ENCODE data around the gene ATP6V1B1.
A peak's percentile ranks its signal among the peaks of the same experiment; 100 is the strongest.
"Not testable (repeated sequence)": the region's sequence is repeated elsewhere in the genome, so short reads cannot be mapped to it uniquely, and the experiment has no call there.

ATP6V1B1 gene

DNA sequence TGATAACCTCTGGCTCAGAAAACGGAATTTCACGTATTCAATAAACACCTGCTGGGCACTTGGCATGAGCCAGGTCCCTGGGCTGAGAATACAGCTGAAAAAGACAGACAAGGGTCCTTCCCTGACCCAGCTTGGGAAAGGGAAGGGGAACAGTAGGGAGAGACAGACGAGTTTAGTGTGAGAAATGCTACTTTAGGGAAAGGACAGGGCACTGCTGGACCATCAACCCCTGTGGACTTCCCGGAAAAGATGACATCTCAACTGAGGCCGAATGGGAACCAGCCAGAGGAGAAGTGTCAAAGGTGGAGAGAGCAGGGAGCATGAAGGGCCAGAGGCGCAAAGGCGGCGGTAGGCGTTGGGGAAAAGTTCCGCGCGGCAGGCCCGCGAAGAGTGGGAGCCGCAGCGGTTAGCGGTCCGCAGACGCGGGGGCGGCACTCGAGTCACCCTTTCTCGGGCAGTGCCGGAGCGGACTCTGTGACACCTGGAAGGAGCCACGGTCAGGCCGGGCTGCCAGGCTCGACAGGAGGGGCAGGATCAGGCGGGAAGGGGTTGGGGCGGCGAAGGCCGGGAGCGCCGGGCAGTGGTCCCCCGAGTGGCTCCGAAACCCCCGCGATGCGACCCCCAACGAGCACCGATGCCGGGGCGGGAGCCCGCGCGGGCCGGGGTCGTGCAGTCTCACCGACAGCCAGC is 58.5 kb downstream of the ATP6V1B1 start:
- TF ChIP-seq, protein P1, sequence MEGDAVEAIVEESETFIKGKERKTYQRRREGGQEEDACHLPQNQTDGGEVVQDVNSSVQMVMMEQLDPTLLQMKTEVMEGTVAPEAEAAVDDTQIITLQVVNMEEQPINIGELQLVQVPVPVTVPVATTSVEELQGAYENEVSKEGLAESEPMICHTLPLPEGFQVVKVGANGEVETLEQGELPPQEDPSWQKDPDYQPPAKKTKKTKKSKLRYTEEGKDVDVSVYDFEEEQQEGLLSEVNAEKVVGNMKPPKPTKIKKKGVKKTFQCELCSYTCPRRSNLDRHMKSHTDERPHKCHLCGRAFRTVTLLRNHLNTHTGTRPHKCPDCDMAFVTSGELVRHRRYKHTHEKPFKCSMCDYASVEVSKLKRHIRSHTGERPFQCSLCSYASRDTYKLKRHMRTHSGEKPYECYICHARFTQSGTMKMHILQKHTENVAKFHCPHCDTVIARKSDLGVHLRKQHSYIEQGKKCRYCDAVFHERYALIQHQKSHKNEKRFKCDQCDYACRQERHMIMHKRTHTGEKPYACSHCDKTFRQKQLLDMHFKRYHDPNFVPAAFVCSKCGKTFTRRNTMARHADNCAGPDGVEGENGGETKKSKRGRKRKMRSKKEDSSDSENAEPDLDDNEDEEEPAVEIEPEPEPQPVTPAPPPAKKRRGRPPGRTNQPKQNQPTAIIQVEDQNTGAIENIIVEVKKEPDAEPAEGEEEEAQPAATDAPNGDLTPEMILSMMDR (IDR thresholded peaks at IDR 0.05; ENCODE audit: control insufficient read depth, insufficient read depth, low read depth, low read length, missing control alignments) = no peak
- no peak for DNase-seq (ENCODE audit: low read depth)
- peak overlapping the region; percentile 78 for H3K4me3 ChIP-seq (ENCODE audit: control insufficient read depth, low read depth, low read length)

DNA sequence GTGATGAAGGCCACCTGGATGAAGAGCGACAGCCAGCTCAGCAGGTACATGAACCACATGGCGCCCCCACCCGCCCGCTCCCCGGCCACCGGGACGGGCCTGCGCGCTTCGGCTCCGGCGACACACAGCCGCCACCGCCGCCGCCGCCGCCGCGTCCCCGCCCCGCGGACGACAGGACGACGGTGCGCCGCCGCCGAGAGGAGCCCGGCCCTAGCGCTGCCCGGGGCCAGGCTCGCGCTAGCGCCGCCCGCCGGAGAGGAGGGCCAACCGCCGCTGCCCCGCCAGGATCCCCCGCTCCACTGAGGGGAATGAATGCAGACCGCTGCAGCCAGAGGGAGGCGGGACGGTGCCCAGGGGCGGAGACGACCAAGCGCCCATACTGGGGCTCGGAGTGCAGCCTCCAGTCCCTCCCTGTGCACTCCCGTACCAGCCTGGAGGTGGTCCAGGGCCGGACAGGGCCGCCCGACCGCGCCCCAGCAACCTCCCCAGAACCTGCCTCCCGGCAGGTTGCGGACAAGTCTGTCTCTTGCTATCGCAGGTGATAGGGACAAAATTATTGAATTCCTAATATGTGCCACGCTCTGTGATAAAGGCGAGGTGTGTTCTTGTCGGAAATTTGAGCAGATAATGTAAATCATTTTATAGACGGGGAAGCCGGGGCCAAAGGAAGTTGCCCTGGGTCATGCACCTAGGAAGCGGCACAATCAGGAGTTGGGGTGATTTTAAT is 59.2 kb downstream of the ATP6V1B1 start, which contains the start of gene TEX261:
TSS of gene TEX261 (minus strand) at position 175 of the 727 bp plus-strand sequence. CDS start at position 59, 116 bp downstream.
- H3K4me3 ChIP-seq (ENCODE audit: control insufficient read depth, low read depth, low read length) = peak within 1 kb of the TSS; percentile 78
- peak; percentile 16 for DNase-seq (ENCODE audit: low read depth)
- TF ChIP-seq, protein P1 (IDR thresholded peaks at IDR 0.05; ENCODE audit: control insufficient read depth, insufficient read depth, low read depth, low read length, missing control alignments) = peak; percentile 62

DNA sequence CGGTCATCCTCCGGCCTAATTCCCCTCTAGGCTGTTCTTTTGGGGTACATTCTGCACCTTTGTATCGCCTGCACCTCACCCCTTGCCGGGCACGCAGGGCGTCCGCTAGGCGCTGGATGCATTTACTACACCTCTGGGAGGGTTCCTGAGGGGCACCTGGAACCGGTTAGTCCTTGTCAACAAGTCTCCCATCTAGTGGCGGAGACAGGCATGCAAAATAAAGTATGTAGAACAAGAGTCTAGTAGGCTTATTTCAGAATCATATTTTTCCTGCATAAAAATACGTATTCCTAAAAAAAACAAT is 59.7 kb downstream of the ATP6V1B1 start:
- TF ChIP-seq, protein P1 (IDR thresholded peaks at IDR 0.05; ENCODE audit: control insufficient read depth, insufficient read depth, low read depth, low read length, missing control alignments) = no peak
- no peak for DNase-seq (ENCODE audit: low read depth)
- peak overlapping the region; percentile 78 for H3K4me3 ChIP-seq (ENCODE audit: control insufficient read depth, low read depth, low read length)

DNA sequence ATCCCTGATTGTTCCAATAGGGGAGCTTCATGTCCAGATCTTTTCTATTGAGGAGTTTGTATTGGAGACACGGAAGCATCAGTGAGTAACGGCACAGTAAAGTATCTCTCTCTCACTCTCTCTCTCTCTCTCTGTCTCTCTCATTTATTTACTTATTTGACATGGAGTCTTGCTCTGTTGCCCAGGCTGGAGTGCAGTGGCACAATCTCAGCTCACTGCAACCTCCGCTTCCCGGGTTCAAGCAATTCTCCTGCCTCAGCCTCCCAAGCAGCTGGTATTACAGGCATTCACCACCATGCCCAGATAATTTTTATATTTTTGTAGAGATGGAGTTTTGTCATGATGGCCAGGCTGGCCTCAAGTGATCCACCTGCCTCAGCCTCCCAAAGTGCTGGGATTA is 63.2 kb downstream of the ATP6V1B1 start:
- DNase-seq (ENCODE audit: low read depth); H3K4me3 ChIP-seq (ENCODE audit: control insufficient read depth, low read depth, low read length): not testable (repeated sequence)

DNA sequence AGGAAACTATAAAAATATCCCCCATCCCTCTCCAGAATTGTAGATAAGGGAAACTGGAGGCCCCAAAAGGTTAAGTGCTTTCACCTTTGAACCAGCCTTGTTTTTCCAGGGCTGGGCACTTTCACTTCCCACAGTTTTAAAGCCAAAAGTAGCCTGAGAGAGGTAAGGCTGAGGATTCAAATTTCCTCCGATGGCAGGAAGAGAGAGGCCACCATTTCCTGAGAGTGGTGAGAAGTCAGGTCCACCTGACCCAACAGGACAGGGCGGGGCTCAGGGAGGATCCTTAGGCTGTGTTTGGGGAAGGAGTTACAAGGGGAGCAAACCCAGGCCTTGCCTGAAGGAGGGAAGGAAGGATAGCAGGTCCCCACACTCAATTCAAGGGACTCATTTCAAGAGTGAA is 63.7 kb downstream of the ATP6V1B1 start:
- no peak for DNase-seq (ENCODE audit: low read depth)
- TF ChIP-seq, protein P1 (IDR thresholded peaks at IDR 0.05; ENCODE audit: control insufficient read depth, insufficient read depth, low read depth, low read length, missing control alignments) = no peak
- H3K4me3 ChIP-seq (ENCODE audit: control insufficient read depth, low read depth, low read length) = no peak overlapping the region

DNA sequence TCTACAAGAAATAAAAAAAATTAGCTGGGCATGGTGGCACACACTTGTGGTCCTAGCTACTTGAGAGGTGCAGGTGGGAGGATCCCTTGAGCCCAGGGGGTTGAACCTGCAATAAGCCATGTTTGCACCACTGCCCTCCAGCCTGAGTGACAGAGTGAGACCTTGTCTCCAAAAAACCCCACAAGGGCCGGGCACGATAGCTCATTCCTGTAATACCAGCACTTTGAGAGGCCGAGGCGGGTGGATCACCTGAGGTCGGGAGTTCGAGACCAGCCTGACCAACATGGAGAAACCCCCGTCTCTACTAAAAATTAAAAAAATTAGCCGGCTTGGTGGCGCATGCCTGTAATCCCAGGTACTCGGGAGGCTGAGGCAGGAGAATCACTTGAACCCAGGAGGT is 64.2 kb downstream of the ATP6V1B1 start:
- H3K4me3 ChIP-seq (ENCODE audit: control insufficient read depth, low read depth, low read length); DNase-seq (ENCODE audit: low read depth): not testable (repeated sequence)

DNA sequence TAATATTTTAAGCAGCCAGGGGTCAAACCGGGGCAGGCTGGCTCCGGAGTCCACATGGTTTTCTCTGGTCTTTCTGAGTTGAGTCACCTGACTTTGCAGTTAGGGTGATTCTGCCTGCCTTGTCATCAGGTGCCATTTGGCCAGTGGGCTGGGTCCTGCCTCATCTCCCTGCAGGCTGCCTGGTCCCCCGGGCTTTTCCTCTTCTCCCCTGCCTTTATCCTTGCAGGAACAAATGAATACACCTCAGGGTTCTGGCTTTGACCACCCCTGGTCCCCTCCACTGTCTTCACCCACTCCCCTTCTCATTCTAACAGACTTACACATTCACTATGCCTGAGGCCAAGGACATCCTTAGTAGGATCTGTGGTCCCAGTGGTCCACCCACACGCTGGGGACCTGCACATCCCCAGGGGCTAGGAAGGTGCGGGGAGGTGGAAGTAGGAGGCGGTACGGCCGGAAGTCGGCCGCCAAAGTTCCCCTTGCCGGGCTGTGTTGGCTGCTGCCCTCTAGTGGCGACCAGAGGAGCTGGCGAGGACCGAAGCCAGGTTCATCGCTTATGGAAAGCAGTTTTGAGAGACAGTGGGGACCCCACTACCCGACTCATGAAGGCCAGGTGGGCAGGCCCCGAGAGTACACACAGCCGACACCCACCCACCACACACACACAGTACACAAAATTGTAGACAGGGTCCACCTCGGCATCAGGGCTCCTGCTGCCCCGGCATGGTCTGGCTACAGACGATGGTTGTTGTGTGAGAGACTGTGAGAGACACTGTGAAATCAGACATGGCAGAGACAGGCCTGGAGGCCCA is 65.3 kb downstream of the ATP6V1B1 start:
- no peak for DNase-seq (ENCODE audit: low read depth)
- H3K4me3 ChIP-seq (ENCODE audit: control insufficient read depth, low read depth, low read length) = peak overlapping the region; percentile 34
- TF ChIP-seq, protein P1 (IDR thresholded peaks at IDR 0.05; ENCODE audit: control insufficient read depth, insufficient read depth, low read depth, low read length, missing control alignments) = peak; percentile 95

Measured in AG09309 (cell line).